GM21526 (cell line): ENCODE results near the gene TEAD4.

Experiments
- ATAC-seq: cut with Tn5 transposase; IDR thresholded peaks from one replicate; pipeline ENCODE4 v1.9.1; 2021; ENCODE audit warnings: moderate library complexity; ENCODE audit not compliant: unreplicated experiment, low FRiP score

The TEAD4 gene

DNA sequence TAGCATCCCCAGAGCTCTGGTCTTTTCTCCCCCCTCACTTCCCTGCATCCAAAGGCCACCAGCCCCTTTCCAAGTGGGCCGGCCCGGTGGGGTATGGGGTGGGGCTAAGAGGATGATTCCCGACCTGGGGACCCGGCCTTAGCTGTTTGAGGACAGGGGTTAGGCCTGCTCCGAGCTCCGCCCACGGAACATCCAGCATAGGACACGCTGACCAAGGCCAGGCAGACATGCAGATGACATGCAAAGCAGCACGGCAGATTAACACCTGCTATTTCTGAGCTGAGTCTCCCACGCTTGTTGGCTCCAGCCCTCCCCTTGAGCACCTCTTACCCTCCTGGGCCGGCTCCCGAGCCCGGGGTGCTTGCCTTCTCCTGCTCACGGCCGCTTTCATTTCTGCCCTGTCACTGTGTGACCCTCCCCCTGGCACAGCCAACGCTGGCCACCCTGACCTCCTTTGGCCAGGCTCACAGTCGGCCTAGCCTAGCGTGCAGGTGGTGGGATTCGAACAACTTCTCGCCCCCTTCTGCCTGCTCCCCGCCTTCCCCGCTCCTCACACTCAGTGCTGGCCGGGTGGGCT is 40.2 kb downstream of the TEAD4 start:
- no peak for ATAC-seq

DNA sequence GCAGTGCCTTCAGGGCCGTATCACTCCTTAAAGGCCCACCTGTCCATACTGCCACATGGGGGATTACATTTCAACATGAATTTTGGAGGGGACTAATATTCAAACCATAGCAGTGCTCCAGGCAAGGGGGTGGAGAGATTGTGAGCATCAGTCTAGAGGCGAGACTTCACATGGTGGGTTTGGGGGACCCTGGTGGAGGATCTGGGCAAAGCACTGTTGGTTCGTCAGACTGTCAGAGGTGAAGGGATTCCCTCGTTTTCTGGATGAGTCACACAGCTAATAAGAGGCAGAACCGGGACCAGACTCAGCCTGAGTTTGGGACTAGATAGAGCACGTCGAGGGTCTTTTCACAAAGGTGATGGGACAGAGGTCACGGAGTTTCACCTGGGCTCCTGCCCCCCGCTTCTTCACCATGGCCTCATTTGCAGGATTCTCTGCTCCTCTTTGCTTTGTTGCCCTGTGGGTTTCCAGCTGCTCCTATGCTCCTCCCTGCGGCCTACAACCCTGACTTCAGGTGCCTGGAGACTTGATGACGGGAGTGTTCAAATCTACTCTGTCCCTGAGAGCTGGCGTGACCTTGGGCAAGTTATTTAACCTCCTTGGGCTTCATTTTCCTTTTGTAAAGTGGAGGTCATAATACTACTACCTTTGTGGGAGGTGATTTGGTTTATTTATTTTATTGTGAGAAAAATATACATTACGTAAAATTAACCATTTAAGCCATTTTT is 41.5 kb downstream of the TEAD4 start:
- no peak for ATAC-seq

GRCh38 chr12:3002646-3003045 is 43.4 kb downstream of the TEAD4 start:
- no peak for ATAC-seq

GRCh38 chr12:3003357-3003992 is 44.3 kb downstream of the TEAD4 start:
- ATAC-seq = no peak

DNA sequence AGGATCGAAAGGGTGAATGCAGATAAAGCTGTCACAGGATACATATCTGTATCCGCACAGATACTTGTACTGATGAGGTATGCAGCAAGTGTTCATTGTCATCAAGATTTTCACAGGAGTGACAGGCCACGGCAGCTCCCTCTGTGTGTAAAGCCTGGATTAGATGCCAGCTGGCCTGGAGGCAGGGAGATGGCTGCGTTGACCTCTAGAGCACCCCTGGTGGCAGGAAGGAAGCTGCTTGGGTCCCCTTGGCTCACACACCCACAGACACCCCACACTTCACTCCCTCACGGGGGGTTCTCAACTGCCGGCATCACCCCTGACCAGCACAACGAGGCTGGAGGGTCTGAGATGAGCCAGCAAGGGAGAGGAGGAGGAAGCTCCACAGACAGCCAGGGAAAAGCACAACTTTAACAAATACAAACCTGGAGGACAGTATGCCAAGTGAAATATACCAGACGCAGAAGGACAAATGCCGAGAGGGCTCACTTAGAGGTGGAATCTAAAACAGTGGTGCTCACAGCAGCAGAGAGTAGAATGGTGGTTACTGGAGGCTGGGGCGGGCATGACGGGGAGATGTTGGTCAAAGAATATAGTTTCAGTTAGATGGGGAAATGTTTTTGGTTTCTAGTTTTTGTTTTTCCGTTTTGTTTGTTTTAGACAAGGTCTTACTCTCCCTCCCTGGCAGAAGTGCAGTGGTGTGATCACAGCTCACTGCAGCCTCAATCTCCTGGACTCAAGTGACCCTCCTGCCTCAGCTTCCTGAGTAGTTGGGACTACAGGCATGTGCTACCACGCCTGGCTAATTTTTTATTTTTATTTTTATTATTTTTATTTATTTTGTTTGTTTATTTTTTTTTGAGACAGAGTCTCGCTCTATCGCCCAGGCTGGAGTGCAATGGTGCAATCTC is 45.7 kb downstream of the TEAD4 start:
- ATAC-seq = no peak

GRCh38 chr12:3005736-3006135 is 46.5 kb downstream of the TEAD4 start:
- ATAC-seq = no peak

GRCh38 chr12:3009780-3010179 is 50.6 kb downstream of the TEAD4 start:
- ATAC-seq = no peak

DNA sequence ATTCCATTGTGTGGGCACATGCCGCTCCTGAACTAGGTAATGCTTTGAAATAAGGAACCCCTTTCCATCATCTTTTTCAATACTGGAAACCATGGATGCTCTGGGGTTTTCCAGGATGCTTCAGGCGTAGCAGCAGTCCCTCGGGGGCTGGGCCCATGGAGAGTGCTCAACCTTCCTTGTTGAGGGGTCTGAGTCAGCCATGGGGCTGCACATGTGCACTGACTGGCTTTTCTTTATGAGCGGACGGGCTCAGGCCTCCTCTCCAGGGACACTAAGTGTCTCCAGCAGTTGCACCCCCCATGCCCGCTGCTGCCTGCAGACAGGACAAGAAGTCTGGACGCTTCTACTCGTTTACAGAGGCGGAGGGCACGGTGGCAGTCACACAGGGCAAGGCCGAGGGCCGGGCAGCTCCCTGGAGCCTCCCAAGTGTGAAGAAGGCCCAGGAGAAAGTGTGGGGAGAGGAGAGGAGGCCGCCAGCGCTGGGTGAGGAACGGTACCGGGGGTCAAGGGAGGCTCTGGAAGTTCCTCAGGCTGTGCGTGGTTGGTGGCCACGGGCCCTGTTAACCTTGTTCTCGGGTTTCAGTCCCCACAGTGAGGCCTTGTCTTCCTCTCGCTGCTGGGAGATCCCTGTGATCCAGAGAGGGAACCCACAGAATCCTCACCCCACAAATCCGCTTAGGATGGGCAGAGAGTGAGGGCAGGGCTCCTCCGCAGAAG is 51.2 kb downstream of the TEAD4 start:
- no peak for ATAC-seq

GRCh38 chr12:3012786-3013185 is 53.6 kb downstream of the TEAD4 start:
- no peak for ATAC-seq

DNA sequence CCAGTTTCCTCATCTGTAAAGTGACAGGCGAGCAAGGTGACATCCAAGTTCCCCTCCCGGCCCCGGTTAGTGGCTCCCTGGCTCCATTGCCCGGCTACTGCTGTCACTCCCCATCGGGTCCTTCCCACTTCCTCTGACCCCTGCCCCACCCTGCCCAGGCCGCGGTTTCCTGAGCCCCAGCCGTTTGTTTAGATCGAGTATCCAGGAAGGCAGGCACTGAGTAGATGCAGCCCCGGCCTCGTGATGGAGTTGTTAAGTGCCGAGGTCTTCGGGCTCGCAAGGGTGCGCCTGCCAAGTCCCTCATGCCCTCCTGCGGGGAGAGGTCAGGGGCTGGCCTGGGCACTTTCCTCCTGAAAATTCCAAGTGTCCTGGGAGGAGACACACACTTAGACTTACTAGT is 55.4 kb downstream of the TEAD4 start:
- ATAC-seq = no peak

GRCh38 chr12:3015356-3015755 is 56.2 kb downstream of the TEAD4 start:
- no peak for ATAC-seq

DNA sequence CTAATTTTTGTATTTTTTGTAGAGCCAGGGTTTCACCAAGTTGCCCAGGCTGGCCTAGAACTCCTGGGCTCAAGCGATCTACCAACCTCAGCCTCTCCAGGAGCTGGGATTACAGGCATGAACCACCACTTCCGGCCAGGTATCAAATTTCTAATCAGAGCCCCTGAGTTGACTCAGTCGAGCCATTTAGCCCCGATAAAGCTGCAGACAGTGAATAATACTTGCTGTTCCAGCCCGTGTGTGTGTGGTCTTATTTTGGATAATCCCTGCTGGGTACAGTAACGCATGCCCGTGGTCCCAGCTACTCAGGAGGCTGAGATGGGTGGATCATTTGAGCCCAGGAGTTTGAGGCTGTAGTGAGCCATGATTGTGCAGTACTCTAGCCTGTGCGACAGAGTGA is 57.0 kb downstream of the TEAD4 start:
- no peak for ATAC-seq

- no peak for ATAC-seq
Observed at GRCh38 chr12:3017281-3017680, 58.1 kb downstream of the TEAD4 start.

DNA sequence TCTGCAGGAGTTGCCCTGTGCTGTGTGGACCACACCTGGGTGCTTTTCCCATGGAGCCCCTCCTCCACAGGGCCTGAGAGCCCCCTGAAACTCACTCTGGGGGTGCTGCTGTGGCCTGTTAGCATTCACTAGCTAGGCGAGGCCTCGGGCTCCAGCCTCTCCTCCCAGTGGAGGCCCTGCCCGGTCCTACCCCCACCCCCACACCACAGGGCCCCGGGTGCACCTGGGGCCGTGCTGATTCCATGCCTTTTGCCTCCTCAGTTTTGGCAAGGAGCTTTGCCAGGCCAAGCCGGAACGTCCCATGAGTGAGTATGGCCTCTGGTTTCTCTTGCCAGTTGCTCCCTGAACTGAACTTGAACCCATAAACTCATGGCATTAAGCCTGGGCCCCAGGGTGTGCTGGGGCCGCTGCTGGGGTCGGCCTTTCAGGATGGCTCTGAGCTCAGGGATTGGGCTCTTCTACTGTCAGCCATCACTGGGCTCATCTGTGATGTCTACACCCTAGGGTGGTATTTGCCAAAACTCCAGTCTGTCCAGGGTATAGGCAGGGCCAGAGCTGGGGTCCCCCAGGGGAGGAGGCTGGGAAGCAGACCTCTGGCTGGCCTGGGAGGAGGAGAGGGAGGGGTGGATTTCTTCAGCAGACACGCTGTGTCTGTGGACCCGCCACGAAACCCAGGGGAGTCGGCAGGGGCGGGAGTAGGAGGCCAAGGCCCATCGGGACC is 59.2 kb downstream of the TEAD4 start:
- ATAC-seq = no peak

DNA sequence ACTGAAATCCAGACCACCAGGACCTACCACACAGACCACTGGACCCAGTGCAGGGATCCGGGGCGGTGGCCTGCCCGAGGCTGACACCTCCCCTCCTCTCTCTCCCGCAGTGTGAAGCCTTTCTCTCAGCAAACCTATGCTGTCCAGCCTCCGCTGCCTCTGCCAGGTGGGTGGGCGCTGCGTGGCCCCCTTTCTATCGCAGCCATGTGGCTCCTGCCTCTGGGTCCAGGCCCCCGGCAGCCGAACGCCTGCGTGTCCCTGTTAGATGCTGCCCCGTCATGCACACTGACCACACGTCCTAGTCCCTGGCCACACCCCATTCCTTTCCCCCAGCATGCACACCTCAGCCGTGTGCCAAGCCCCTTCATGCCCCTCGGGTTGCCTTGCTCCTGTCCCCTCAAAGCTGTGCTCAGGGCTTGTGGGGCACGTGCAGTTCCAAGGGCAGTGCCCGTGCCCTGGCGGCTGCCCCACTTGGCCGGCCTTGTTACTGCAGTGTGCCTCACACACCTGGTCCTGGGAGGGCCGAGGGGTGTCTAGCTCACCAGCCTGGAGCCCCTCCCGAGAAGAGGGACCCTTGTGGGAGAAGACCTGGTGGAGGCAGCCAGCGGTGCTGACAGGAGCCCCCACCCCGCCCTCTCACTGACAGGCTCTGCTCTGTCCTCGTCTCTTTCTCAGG is 59.9 kb downstream of the TEAD4 start:
- ATAC-seq = no peak

DNA sequence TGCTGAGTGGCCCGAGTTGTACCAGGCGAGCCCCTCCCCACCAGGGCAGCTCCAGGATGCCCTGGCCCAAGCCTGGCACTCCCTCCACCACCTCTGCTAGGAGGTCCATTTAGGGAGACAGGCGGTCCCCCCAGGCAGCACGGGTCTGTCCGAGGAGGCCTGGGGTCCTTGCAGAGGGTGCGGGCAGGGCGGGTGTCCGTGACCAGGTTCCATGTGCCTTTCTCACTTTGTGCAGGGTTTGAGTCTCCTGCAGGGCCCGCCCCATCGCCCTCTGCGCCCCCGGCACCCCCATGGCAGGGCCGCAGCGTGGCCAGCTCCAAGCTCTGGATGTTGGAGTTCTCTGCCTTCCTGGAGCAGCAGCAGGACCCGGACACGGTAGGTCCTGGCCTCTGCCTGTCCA is 61.2 kb downstream of the TEAD4 start:
- no peak for ATAC-seq

- no peak for ATAC-seq
Observed at GRCh38 chr12:3020850-3021435, 61.7 kb downstream of the TEAD4 start.

- ATAC-seq = no peak
Observed at GRCh38 chr12:3022411-3022810, 63.2 kb downstream of the TEAD4 start.

GRCh38 chr12:3022961-3023360 is 63.8 kb downstream of the TEAD4 start:
- no peak for ATAC-seq
